DND-41 (cell line): ENCODE data around the gene VSX2.

Source experiments
- ATAC-seq: fragments of 200-7000 bp; cut with Tn5 transposase; 3 replicates; pipeline ENCODE4 v1.9.1; 2021; ENCODE audit warnings: low read depth; ENCODE audit not compliant: insufficient read depth
- DNase-seq: peaks from one replicate; pipeline ENCODE4 v3.0.0-alpha.2; 2020
- H2AFZ ChIP-seq: 2 replicates; pipeline ENCODE4 v1.6.0; 2012; ENCODE audit warnings: low read depth, low read length
- H3K27ac ChIP-seq: 2 replicates; pipeline ENCODE4 v1.5.1; 2012; ENCODE audit warnings: low read length, inconsistent platforms
- H3K27me3 ChIP-seq: fragments of 200-600 bp; sonication (generic); 2 replicates; pipeline ENCODE4 v1.6.0; 2012; ENCODE audit warnings: low read length, mild to moderate bottlenecking, inconsistent platforms; ENCODE audit not compliant: insufficient read depth, poor library complexity
- H3K36me3 ChIP-seq: 2 replicates; pipeline ENCODE4 v1.5.1; 2012; ENCODE audit warnings: low read length, inconsistent platforms; ENCODE audit not compliant: insufficient read depth
- H3K4me1 ChIP-seq: 2 replicates; pipeline ENCODE4 v1.5.1; 2012; ENCODE audit warnings: mild to moderate bottlenecking, low read length; ENCODE audit not compliant: insufficient read depth
- H3K4me2 ChIP-seq: 2 replicates; pipeline ENCODE4 v1.6.0; 2012; ENCODE audit warnings: mild to moderate bottlenecking, moderate library complexity, low read length, inconsistent platforms; ENCODE audit not compliant: insufficient read depth
- H3K4me3 ChIP-seq, 2 experiments: fragments of 200-600 bp in 1 of 2; shearing (Covaris generic) in 1 of 2; 2 replicates each; pipeline ENCODE4 v1.5.1; 2012 to 2016; ENCODE audit warnings: inconsistent platforms in 2 of 2, low read length in 2 of 2, mild to moderate bottlenecking in 2 of 2, low read depth in 1 of 2, moderate library complexity in 1 of 2
- H3K79me2 ChIP-seq: 2 replicates; pipeline ENCODE4 v1.6.0; 2012; ENCODE audit warnings: low read length, inconsistent platforms; ENCODE audit not compliant: insufficient read depth
- H3K9ac ChIP-seq: 2 replicates; pipeline ENCODE4 v1.6.0; 2012; ENCODE audit warnings: low read depth, mild to moderate bottlenecking, inconsistent platforms, low read length, moderate library complexity
- H3K9me3 ChIP-seq: 2 replicates; pipeline ENCODE4 v1.5.1; 2012; ENCODE audit warnings: low read length, moderate library complexity, mild to moderate bottlenecking, inconsistent platforms; ENCODE audit not compliant: insufficient read depth, severe bottlenecking
- H4K20me1 ChIP-seq: 2 replicates; pipeline ENCODE4 v1.6.0; 2012; ENCODE audit warnings: low read length; ENCODE audit not compliant: insufficient read depth
- CTCF ChIP-seq: IDR thresholded peaks from 2 replicates; pipeline ENCODE4 v1.5.1; 2012; ENCODE audit warnings: borderline replicate concordance, low read length, moderate library complexity, mild to moderate bottlenecking; ENCODE audit not compliant: poor library complexity, severe bottlenecking; ENCODE audit errors: extremely low read depth
- EZH2 ChIP-seq: IDR thresholded peaks from 3 replicates; pipeline ENCODE4 v1.6.1; 2012; ENCODE audit warnings: borderline replicate concordance, low read depth, mild to moderate bottlenecking, moderate library complexity, low read length, inconsistent platforms; ENCODE audit not compliant: severe bottlenecking

Gene VSX2

DNA sequence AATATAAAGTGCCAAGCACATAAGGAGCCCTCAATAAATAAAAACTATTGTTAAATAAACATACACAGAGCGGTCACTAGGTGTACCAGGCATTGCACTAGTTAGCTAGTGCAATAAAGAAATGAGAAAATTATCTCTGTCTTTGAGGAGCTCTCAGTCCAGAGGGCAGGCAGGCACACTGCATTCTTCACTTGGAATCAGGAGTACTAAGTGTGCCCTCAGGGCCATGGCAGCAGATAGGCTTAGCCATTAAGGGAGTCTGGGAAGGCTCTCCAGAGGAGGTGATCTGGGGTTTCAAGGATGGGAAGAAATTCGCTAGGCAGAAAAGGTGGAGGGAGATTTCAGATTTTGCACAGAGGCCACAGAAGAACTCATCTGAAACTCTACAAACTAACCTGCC, 54.4 kb downstream of the VSX2 start:
- Histone ChIP-seq H3K27ac (no peak overlapping the region), H3K36me3 (peaks cover 90% of the 10 kb centered on the region)

GRCh38 chr14:74296037-74296467, 56.8 kb downstream of the VSX2 start:
- DNase-seq (no peak), ATAC-seq (no peak)
- Histone ChIP-seq H3K9ac (no peak overlapping the region), H3K4me2 (no peak overlapping the region), H3K4me3 (no peak overlapping the region), H3K79me2 (peaks cover 38% of the 10 kb centered on the region), H4K20me1 (peaks cover 29% of the 10 kb centered on the region), H3K4me1 (peaks cover 4% of the 10 kb centered on the region), H3K36me3 (peaks cover 80% of the 10 kb centered on the region), H3K27me3 (no peaks in the 10 kb centered on the region), H3K9me3 (no peaks in the 10 kb centered on the region), H2AFZ (no peak overlapping the region), H3K27ac (no peak overlapping the region)
- TF ChIP-seq EZH2 (no peak), CTCF (no peak)

More for the DNA sequence above, 54.4 kb downstream of the VSX2 start:
- no peak overlapping the region for H3K4me3 ChIP-seq
- H2AFZ ChIP-seq = no peak overlapping the region
- no peaks in the 10 kb centered on the region for H3K4me1 ChIP-seq
- DNase-seq = no peak
- H3K4me2 ChIP-seq = no peak overlapping the region
- peaks cover 14% of the 10 kb centered on the region for H3K79me2 ChIP-seq
- H3K9me3 ChIP-seq = no peaks in the 10 kb centered on the region
- no peak for TF ChIP-seq CTCF
- TF ChIP-seq EZH2 = no peak
- H3K27me3 ChIP-seq = no peaks in the 10 kb centered on the region
- peaks cover 32% of the 10 kb centered on the region for H4K20me1 ChIP-seq
- no peak overlapping the region for H3K9ac ChIP-seq
- ATAC-seq = no peak

DNA sequence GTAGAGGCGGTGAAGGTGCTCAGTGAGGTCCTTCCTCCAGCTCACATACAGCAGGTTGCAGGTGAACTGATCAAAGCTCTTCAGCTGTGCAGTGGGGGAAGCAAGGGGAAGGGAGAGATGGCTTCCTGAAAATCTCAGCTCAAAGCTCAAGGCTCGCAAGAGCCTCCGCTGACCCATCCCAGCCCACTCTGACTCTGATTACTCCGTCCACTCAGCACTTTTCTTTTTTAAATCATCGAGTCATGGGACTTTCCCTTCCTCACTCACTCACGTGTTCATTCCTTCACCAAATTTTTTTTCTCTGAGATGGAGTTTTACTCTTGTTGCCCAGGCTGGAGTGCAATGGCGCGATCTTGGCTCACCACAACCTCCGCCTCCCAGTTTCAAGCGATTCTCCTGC, 58.7 kb downstream of the VSX2 start:
- Histone ChIP-seq H3K9ac (no peak overlapping the region), H3K4me3 (no peak overlapping the region), H2AFZ (no peak overlapping the region), H3K9me3 (no peaks in the 10 kb centered on the region), H3K4me2 (no peak overlapping the region), H4K20me1 (peaks cover 23% of the 10 kb centered on the region), H3K4me1 (peaks cover 14% of the 10 kb centered on the region), H3K27ac (no peak overlapping the region), H3K27me3 (no peaks in the 10 kb centered on the region), H3K36me3 (peaks cover 61% of the 10 kb centered on the region), H3K79me2 (peaks cover 58% of the 10 kb centered on the region)
- no peak for ATAC-seq
- no peak for DNase-seq
- no peak for TF ChIP-seq EZH2
- no peak for TF ChIP-seq CTCF

DNA sequence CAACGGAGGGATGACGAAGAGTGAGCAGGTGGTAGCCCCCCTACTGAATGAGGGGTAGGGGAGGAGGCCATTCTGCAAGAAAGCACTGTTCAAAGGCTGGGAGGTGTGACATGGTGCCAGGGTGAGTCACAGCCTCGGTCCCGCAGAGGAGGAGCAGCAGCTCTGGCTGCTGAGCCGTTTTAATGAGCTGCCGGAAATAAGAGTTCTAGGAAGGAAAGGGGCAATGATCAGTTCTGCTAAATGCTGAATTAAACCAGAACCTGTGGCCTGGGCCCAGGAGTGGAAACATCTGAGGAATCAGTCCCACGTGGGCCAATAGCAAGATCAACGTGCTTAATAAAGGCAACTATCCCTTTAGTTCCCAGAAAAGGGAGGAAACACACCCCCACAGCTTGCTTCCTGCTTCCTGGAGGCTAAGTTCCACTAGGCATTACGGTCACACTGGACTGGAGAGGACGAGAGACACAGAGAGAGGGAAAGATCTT, 59.9 kb downstream of the VSX2 start:
- TF ChIP-seq CTCF (no peak), EZH2 (no peak)
- ATAC-seq = no peak
- peaks cover 54% of the 10 kb centered on the region for H3K36me3 ChIP-seq

More for the DNA sequence above, 59.9 kb downstream of the VSX2 start:
- H3K4me3 ChIP-seq = no peak overlapping the region
- no peak overlapping the region for H2AFZ ChIP-seq
- H3K9me3 ChIP-seq = no peaks in the 10 kb centered on the region
- DNase-seq = no peak
- peaks cover 24% of the 10 kb centered on the region for H3K4me1 ChIP-seq
- H3K79me2 ChIP-seq = peaks cover 66% of the 10 kb centered on the region
- no peak overlapping the region for H3K27ac ChIP-seq
- H3K4me2 ChIP-seq = no peak overlapping the region
- peaks cover 21% of the 10 kb centered on the region for H4K20me1 ChIP-seq
- H3K27me3 ChIP-seq = no peaks in the 10 kb centered on the region
- H3K9ac ChIP-seq = no peak overlapping the region
